Measurements from ENCODE around the gene EEA1.
"Not testable (repeated sequence)": the region's sequence is repeated elsewhere in the genome, so short reads cannot be mapped to it uniquely, and the experiment has no call there.

The EEA1 gene

DNA sequence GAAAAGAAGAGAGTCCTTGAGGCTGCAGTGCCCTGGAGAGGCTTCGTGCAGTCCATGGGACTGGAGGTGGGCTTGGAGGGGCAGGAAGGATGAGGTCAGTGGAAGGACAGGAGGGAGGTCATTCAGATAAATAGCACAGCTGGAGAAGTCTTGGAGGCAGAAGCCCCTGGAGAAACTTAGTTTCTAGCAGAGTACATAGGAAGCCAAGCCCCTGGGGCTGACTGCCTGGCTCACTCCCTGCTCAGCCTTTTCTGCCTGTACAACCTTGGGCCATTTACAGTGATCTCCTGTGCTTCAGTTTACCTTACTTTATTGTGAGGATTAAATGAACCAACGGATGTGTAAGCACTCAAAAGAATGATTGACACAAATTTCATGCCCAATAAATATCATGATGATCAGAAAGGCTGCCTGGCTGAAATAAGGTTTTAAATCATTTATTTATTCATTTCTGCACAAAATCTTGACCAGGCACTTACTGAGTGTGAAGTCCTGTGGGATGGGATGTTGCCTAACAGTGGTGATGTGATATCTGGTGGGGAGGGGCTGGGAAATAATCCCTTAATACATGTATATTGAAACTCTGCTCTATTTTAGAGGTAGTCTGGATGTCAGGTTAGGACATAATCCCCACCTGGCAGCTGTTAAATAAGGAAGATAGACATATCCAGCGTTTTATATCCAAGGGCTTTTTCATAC lies 172.0 kb downstream of the EEA1 start:
- POLR2A ChIA-PET: no interaction called here
- DNase-seq (ENCODE audit: low read depth, low spot score): no peak
- CTCF ChIA-PET: interaction anchor here (1.2 kb wide), 1 partner anchor 17 kb away, joined by 3 read pairs; no protein-coding TSS in a partner anchor
- H3K4me3 ChIP-seq (ENCODE audit: low read depth, low read length): no peak overlapping the region
- TF ChIP-seq, protein P1, sequence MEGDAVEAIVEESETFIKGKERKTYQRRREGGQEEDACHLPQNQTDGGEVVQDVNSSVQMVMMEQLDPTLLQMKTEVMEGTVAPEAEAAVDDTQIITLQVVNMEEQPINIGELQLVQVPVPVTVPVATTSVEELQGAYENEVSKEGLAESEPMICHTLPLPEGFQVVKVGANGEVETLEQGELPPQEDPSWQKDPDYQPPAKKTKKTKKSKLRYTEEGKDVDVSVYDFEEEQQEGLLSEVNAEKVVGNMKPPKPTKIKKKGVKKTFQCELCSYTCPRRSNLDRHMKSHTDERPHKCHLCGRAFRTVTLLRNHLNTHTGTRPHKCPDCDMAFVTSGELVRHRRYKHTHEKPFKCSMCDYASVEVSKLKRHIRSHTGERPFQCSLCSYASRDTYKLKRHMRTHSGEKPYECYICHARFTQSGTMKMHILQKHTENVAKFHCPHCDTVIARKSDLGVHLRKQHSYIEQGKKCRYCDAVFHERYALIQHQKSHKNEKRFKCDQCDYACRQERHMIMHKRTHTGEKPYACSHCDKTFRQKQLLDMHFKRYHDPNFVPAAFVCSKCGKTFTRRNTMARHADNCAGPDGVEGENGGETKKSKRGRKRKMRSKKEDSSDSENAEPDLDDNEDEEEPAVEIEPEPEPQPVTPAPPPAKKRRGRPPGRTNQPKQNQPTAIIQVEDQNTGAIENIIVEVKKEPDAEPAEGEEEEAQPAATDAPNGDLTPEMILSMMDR (IDR thresholded peaks at IDR 0.05; ENCODE audit: insufficient read depth, low read length, missing control alignments): no peak

DNA sequence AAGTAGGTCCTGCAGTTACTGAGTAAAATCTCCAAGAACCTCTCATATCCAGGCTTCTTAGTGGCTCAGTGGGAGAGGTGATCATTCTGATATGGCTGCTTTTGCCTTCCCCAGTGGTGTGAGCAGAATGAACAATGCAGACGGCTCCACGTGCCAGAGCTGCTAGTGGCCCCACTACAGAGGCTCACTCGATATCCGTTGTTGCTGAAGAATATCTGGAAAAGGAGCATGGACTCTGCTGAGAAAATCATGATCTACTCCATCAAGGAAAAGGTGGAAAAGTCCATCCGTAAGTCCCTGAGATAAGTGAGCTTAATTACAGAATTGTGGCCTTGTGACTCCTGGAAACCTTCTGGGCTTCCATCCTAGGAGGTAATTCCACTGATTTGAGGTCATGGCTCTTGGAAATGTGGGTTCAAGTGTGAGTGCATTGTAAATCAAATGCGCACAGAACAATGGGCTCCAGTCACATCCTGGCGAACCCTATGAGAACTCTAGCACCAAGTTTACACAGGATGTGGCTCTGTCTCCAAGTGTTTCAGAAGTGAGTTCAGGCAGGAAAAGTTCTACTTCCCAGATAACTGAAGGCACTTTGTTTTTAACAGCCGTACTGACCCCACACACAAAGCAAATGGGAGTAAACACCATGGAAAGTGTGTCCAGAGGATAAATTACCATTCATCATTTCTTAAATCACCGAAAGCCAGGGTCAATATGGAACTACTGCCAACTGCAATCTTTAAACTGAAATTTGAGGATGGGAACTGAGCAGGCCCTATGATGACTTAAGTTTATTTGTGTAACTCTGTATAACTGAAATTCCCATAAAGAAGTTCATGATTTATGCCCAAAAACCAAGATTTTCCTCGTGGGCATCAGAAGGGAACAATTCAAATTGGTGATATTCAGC lies 174.9 kb downstream of the EEA1 start:
- TF ChIP-seq, protein P1 (IDR thresholded peaks at IDR 0.05; ENCODE audit: insufficient read depth, low read length, missing control alignments): no peak
- CTCF ChIA-PET: no interaction called here
- DNase-seq (ENCODE audit: low read depth, low spot score): no peak
- POLR2A ChIA-PET: no interaction called here
- H3K4me3 ChIP-seq (ENCODE audit: low read depth, low read length): no peak overlapping the region

DNA sequence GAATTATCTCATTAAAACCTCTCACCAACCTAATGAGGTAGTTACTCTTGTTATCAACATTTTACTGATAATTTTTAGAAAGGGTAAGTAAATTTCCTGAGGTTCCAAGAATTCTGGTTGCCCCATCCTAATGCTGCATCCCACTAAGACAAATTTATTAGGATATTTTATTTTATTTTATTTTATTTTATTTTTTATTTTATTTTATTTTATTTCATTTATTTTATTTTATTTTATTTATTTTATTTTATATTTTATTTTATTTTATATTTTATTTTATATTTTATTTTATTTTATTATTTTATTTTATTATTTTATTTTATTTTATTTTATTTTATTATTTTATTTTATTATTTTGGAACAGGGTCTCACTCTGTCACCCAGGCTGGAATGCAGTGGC lies 179.4 kb downstream of the EEA1 start:
- DNase-seq (ENCODE audit: low read depth, low spot score); CTCF ChIA-PET: not testable (repeated sequence)

DNA sequence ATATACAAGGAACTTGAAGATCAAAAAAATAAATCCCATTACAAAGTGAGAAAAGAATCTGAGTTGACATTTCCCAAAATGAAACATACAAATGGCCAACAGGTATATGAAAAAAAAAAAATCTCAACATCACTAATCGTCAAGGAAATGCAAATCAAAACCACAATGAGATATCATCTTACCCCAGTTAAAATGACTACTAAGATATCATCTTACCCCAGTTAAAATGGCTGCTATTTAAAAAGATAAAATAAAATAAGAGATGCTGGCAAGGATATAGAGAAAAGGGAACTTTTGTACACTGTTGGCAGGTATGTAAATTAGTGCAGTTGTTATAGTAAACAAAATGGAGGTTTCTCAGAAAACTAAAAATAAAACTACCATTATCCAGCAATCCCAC lies 181.9 kb downstream of the EEA1 start:
- POLR2A ChIA-PET: no interaction called here

More for the DNA sequence above, 179.4 kb downstream of the EEA1 start:
- H3K4me3 ChIP-seq (ENCODE audit: low read depth, low read length); POLR2A ChIA-PET: not testable (repeated sequence)

DNA sequence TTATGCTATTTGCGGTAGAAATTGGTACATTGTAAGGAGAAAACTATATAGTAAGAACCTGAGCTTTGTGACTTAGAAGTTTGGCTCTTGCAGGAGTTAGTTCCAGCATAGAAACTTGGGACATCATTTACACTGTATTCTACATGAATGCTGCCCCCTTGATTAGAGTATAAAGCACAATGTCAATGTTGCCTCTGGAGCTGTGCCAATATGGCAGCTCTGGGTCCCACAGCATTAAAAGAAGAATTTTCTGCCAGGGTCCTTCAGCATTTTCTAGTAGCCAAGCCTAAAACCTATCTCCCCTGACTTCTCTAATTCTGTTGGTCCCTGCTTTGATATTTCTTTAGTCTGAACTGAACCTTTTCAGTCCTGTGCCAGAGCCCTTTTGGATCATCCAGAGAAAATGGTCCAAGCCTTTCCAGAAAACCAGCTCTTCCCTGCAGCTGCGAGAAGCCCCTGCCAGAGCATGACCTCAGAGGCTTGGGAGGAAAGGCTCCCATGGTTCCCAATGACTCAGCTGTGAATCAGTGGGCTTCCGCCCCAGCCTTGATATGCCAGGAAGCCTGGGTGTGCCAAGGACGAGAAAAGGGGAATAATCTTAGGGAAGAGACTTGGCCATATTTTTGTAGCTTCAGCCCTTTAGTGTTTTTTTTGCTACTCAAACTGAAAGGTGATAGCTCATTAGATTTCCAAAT lies 183.1 kb downstream of the EEA1 start:
- ChIA-PET POLR2A (interaction anchor here (0.7 to 1.3 kb wide), 2 partner anchors 11 to 914 kb away, joined by 3 to 4 read pairs; no protein-coding TSS in a partner anchor), CTCF (interaction anchor here (0.9 to 1.9 kb wide), 2 partner anchors 15 to 674 kb away, joined by 3 to 4 read pairs; no protein-coding TSS in a partner anchor)
- H3K4me3 ChIP-seq (ENCODE audit: low read depth, low read length): no peak overlapping the region
- TF ChIP-seq, protein P1 (IDR thresholded peaks at IDR 0.05; ENCODE audit: insufficient read depth, low read length, missing control alignments): no peak
- peak; percentile 44 for DNase-seq (ENCODE audit: low read depth, low spot score)

More for the DNA sequence above, 181.9 kb downstream of the EEA1 start:
- CTCF ChIA-PET: no interaction called here
- no peak for DNase-seq (ENCODE audit: low read depth, low spot score)
- no peak overlapping the region for H3K4me3 ChIP-seq (ENCODE audit: low read depth, low read length)
- TF ChIP-seq, protein P1 (IDR thresholded peaks at IDR 0.05; ENCODE audit: insufficient read depth, low read length, missing control alignments): no peak

DNA sequence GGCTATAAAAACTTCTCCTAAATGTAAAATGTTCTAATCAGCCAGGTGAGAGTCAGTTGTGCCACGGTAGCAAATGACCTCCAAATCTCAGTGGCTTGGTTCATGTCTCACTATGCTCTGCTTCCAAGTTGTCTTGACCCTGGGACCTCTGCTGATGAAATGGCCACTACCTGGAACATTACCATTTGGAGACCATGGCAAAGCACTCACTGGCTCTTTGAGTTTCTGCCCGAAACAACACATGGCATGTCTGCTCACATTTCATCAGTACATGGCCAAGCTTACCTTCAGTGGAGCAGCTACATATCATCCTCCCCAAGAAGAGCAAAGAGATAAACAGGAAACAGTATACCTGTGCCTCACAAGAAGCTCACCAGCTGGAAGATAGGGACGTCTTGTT lies 186.1 kb downstream of the EEA1 start:
- ChIA-PET POLR2A (no interaction called here), CTCF (no interaction called here)
- no peak overlapping the region for H3K4me3 ChIP-seq (ENCODE audit: low read depth, low read length)
- DNase-seq (ENCODE audit: low read depth, low spot score): no peak
- TF ChIP-seq, protein P1 (IDR thresholded peaks at IDR 0.05; ENCODE audit: insufficient read depth, low read length, missing control alignments): no peak

Data from AG04449 (cell line).